ENCODE measurements around the gene LGI4. TPM values are rescaled to one million over a fixed set of nuclear protein-coding genes. Genes with fewer than 3 reads are reported as not detected.
"Not testable (repeated sequence)": the region's sequence is repeated elsewhere in the genome, so short reads cannot be mapped to it uniquely, and the experiment has no call there.

LGI4 gene
- total and polyA plus RNA-seq, 2 experiments from 2014 or later: 3.4 to 4.3 TPM

DNA sequence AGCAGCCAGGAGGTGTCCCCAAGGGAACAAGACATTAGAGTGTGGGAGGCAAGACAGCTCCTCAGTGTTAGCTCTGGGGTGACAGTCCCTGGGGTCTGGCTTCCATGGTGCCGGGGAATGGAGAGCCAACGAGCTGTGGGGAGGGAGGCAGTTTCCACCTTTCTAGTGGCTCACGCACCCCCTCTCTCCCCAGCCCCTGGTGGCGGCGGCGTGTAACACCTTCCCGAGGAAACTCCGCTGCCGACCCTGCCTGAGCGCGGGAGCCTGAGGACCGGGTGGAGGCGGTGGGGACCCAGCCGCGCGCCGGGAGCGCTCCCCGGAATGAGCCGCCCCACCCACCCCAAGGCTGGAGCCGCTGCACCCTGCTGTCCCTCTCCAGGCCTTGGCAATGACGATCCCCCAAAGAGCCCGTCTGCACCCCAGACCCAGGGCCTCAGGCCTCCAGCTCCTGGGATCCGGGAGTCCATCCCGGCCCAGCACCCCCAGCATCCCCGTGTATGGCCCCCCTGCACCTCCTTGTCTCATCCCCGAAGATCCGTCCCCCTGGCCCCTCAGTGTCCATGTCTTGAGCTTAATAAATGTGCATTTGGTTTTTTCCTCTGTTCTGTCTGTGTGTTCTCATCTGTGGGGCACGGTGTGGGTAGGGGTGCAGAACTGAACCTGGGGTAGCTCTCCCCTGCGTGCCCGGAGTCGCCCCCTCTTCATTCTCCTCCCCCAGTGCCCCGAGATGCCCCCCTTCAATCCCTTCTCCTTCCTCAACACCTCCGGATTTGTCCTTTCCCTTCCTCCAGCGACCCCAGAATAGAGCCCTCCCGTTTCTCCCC, 19.1 kb upstream of the LGI4 start:
- peaks cover 16% of the 10 kb centered on the region for H3K79me2 ChIP-seq (replicated peaks; ENCODE audit: insufficient read depth)
- peaks cover 26% of the 10 kb centered on the region for H3K4me1 ChIP-seq (ENCODE audit: insufficient read depth)
- ATAC-seq (peak; percentile 62), DNase-seq (ENCODE audit: low spot score) (peak; percentile 88)
- no peaks in the 10 kb centered on the region for H3K9me2 ChIP-seq (ENCODE audit: insufficient read depth)
- Mint-ChIP-seq H3K4me1 (peaks cover 49% of the 10 kb centered on the region), H3K36me3 (ENCODE audit: low read depth) (peaks cover 32% of the 10 kb centered on the region), H3K9me3 (no peaks in the 10 kb centered on the region), H3K4me3 (peak overlapping the region; percentile 90), H3K27ac (peak overlapping the region; percentile 47; the same call in 1 of the 2 replicates), H3K27me3 (ENCODE audit: insufficient read depth, low read depth, poor library complexity) (peaks cover 14% of the 10 kb centered on the region)
- H3K4me3 ChIP-seq: peak overlapping the region; percentile 90
- H4K20me1 ChIP-seq (replicated peaks; ENCODE audit: insufficient read depth): peaks cover 8% of the 10 kb centered on the region; the same call in 1 of the 2 replicates
- peaks cover 17% of the 10 kb centered on the region; the same call in 1 of the 2 replicates for H3F3A ChIP-seq (replicated peaks; ENCODE audit: low read depth)
- H3K36me3 ChIP-seq (ENCODE audit: insufficient read depth): peaks cover 13% of the 10 kb centered on the region
- H3K27ac ChIP-seq (ENCODE audit: low read depth): peak overlapping the region; percentile 80; the same call in 1 of the 2 replicates
- TF ChIP-seq, protein P1, sequence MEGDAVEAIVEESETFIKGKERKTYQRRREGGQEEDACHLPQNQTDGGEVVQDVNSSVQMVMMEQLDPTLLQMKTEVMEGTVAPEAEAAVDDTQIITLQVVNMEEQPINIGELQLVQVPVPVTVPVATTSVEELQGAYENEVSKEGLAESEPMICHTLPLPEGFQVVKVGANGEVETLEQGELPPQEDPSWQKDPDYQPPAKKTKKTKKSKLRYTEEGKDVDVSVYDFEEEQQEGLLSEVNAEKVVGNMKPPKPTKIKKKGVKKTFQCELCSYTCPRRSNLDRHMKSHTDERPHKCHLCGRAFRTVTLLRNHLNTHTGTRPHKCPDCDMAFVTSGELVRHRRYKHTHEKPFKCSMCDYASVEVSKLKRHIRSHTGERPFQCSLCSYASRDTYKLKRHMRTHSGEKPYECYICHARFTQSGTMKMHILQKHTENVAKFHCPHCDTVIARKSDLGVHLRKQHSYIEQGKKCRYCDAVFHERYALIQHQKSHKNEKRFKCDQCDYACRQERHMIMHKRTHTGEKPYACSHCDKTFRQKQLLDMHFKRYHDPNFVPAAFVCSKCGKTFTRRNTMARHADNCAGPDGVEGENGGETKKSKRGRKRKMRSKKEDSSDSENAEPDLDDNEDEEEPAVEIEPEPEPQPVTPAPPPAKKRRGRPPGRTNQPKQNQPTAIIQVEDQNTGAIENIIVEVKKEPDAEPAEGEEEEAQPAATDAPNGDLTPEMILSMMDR (conservative IDR thresholded peaks at IDR 0.05; ENCODE audit: low read depth in 2 of 2): peak; percentile 52 to 59
- TF ChIP-seq POLR2AphosphoS5 (IDR thresholded peaks at IDR 0.05; ENCODE audit: low read depth): no peak
- H3K27me3 ChIP-seq (ENCODE audit: insufficient read depth): no peaks in the 10 kb centered on the region
- H2AFZ ChIP-seq: peak overlapping the region; percentile 90
- H3K4me2 ChIP-seq: peak overlapping the region; percentile 84

- H3K36me3 ChIP-seq (ENCODE audit: insufficient read depth); H4K20me1 ChIP-seq (replicated peaks; ENCODE audit: insufficient read depth); H3K27me3 ChIP-seq (ENCODE audit: insufficient read depth); DNase-seq (ENCODE audit: low spot score); H3K27ac Mint-ChIP-seq; H3K9me3 Mint-ChIP-seq; ATAC-seq; H3K9me2 ChIP-seq (ENCODE audit: insufficient read depth); H2AFZ ChIP-seq: not testable (repeated sequence)
- H3K27me3 Mint-ChIP-seq (ENCODE audit: insufficient read depth, low read depth, poor library complexity): peaks cover 14% of the 10 kb centered on the region
- peak overlapping the region; percentile 80; the same call in 1 of the 2 replicates for H3K27ac ChIP-seq (ENCODE audit: low read depth)
- H3F3A ChIP-seq (replicated peaks; ENCODE audit: low read depth): peaks cover 17% of the 10 kb centered on the region; the same call in 1 of the 2 replicates
- peaks cover 49% of the 10 kb centered on the region for H3K4me1 Mint-ChIP-seq
- H3K4me3 Mint-ChIP-seq: peak overlapping the region; percentile 60
- peaks cover 16% of the 10 kb centered on the region for H3K79me2 ChIP-seq (replicated peaks; ENCODE audit: insufficient read depth)
- peak overlapping the region; percentile 84 for H3K4me2 ChIP-seq
- peaks cover 26% of the 10 kb centered on the region for H3K4me1 ChIP-seq (ENCODE audit: insufficient read depth)
- H3K36me3 Mint-ChIP-seq (ENCODE audit: low read depth): peaks cover 25% of the 10 kb centered on the region
- H3K4me3 ChIP-seq: peak overlapping the region; percentile 90
Observed at GRCh38 chr19:35153129-35153522, 18.3 kb upstream of the LGI4 start.

DNA sequence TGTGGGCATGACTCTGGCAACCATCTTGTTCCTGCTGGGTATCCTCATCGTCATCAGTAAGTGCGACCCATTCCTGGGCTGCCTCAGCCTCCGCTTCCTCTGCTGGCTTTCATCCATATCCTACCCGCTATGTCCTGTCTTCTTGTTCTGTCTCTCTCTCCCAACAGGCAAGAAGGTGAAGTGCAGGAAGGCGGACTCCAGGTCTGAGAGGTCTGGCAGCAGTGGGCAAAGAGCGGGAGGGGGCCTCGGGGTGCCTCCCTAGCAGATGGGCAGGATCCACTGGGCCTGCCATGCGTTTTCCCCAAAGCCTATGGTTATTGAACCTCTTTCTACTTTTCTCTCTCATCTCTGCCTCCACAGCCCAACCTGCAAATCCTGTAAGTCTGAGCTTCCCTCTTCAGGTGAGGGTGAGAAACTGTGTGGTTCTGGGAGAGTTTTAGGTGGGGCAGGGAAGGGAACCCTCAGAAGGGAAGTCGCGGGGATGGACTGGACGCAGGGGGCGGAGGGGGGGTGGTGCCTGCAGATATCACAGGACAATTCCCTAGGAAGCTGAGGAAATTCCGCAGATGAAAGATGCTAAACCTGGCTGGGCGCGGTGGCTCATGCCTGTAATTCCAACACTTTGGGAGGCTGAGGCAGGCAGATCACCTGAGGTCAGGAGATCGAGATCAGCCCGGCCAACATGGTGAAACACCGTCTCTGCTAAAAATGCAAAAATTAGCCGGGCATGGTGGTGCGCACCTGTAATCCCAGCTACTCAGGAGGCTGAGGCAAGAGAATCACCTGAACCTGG, 16.6 kb upstream of the LGI4 start:
- peak overlapping the region; percentile 51; the same call in 1 of the 2 replicates for H3K27ac Mint-ChIP-seq
- no peaks in the 10 kb centered on the region for H3K27me3 ChIP-seq (ENCODE audit: insufficient read depth)
- peak overlapping the region; percentile 17; the same call in 1 of the 2 replicates for H3K27ac ChIP-seq (ENCODE audit: low read depth)
- no peak overlapping the region for H3K4me3 Mint-ChIP-seq
- no peak overlapping the region for H2AFZ ChIP-seq
- H3K4me3 ChIP-seq: 0 out of 2 replicates have a peak overlapping the region, but pooled peaks have one; percentile 23
- peaks cover 26% of the 10 kb centered on the region for H3K4me1 ChIP-seq (ENCODE audit: insufficient read depth)
- peaks cover 14% of the 10 kb centered on the region for H3K27me3 Mint-ChIP-seq (ENCODE audit: insufficient read depth, low read depth, poor library complexity)
- no peaks in the 10 kb centered on the region for H3K9me2 ChIP-seq (ENCODE audit: insufficient read depth)
- peaks cover 47% of the 10 kb centered on the region for H3K4me1 Mint-ChIP-seq
- no peaks in the 10 kb centered on the region for H3K9me3 Mint-ChIP-seq
- peaks cover 9% of the 10 kb centered on the region; the same call in 2 of the 3 replicates for H3K36me3 Mint-ChIP-seq (ENCODE audit: low read depth)
- H3K36me3 ChIP-seq (ENCODE audit: insufficient read depth): no peaks in the 10 kb centered on the region
- peaks cover 16% of the 10 kb centered on the region for H3K79me2 ChIP-seq (replicated peaks; ENCODE audit: insufficient read depth)
- ATAC-seq: peak; percentile 5; the same call in 2 of the 3 replicates
- H3K4me2 ChIP-seq: peak overlapping the region; percentile 70; the same call in 1 of the 2 replicates
- peak; percentile 48 for DNase-seq (ENCODE audit: low spot score)
- H3F3A ChIP-seq (replicated peaks; ENCODE audit: low read depth): peaks cover 17% of the 10 kb centered on the region; the same call in 1 of the 2 replicates
- no peaks in the 10 kb centered on the region for H4K20me1 ChIP-seq (replicated peaks; ENCODE audit: insufficient read depth)
- no peak for TF ChIP-seq ZNF114 (CRISPR knock-in tag; IDR thresholded peaks at IDR 0.05)
- no peak for TF ChIP-seq ETS1 (IDR thresholded peaks at IDR 0.05)
- no peak for TF ChIP-seq JUNB (IDR thresholded peaks at IDR 0.05; ENCODE audit: unreplicated experiment)
- TF ChIP-seq, protein P2, sequence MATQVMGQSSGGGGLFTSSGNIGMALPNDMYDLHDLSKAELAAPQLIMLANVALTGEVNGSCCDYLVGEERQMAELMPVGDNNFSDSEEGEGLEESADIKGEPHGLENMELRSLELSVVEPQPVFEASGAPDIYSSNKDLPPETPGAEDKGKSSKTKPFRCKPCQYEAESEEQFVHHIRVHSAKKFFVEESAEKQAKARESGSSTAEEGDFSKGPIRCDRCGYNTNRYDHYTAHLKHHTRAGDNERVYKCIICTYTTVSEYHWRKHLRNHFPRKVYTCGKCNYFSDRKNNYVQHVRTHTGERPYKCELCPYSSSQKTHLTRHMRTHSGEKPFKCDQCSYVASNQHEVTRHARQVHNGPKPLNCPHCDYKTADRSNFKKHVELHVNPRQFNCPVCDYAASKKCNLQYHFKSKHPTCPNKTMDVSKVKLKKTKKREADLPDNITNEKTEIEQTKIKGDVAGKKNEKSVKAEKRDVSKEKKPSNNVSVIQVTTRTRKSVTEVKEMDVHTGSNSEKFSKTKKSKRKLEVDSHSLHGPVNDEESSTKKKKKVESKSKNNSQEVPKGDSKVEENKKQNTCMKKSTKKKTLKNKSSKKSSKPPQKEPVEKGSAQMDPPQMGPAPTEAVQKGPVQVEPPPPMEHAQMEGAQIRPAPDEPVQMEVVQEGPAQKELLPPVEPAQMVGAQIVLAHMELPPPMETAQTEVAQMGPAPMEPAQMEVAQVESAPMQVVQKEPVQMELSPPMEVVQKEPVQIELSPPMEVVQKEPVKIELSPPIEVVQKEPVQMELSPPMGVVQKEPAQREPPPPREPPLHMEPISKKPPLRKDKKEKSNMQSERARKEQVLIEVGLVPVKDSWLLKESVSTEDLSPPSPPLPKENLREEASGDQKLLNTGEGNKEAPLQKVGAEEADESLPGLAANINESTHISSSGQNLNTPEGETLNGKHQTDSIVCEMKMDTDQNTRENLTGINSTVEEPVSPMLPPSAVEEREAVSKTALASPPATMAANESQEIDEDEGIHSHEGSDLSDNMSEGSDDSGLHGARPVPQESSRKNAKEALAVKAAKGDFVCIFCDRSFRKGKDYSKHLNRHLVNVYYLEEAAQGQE (IDR thresholded peaks at IDR 0.05; ENCODE audit: unreplicated experiment): no peak
- TF ChIP-seq NANOG (IDR thresholded peaks at IDR 0.05; ENCODE audit: borderline replicate concordance): no peak
- TF ChIP-seq CREB1 (CRISPR knock-in tag; IDR thresholded peaks at IDR 0.05; ENCODE audit: low read depth): no peak
- no peak for TF ChIP-seq ZNF331 (CRISPR knock-in tag; IDR thresholded peaks at IDR 0.05; ENCODE audit: low read depth)

Measured in GM23338 (cell line).